Eye (tissue), 1 donor: ENCODE data around the gene FLT3.
A peak's percentile ranks its signal among the peaks of the same experiment; 100 is the strongest.
"Not testable (repeated sequence)": the region's sequence is repeated elsewhere in the genome, so short reads cannot be mapped to it uniquely, and the experiment has no call there.

Experiments
- DNase-seq: peaks from one replicate; pipeline ENCODE4 v3.0.0-alpha.2; 2015

FLT3 gene

GRCh38 chr13:28043224-28043623, 57.2 kb downstream of the FLT3 start:
- no peak for DNase-seq

GRCh38 chr13:28041501-28041900, 58.9 kb downstream of the FLT3 start:
- DNase-seq = peak; percentile 35

- DNase-seq = no peak
These were observed 59.3 kb downstream of the FLT3 start for GRCh38 chr13:28041031-28041461.

- DNase-seq = no peak
These were observed 63.0 kb downstream of the FLT3 start for GRCh38 chr13:28037399-28037798.

GRCh38 chr13:28035146-28035782, 65.1 kb downstream of the FLT3 start:
- no peak for DNase-seq

GRCh38 chr13:28033894-28034655, 66.3 kb downstream of the FLT3 start:
- no peak for DNase-seq

- DNase-seq = not testable (repeated sequence)
These were observed 67.9 kb downstream of the FLT3 start for GRCh38 chr13:28032438-28032837.

- DNase-seq = no peak
These were observed 68.5 kb downstream of the FLT3 start for GRCh38 chr13:28031896-28032288.

GRCh38 chr13:28031220-28031895, 69.0 kb downstream of the FLT3 start:
- no peak for DNase-seq

- no peak for DNase-seq
These were observed 72.6 kb downstream of the FLT3 start for GRCh38 chr13:28027607-28028364.

GRCh38 chr13:28027071-28027470, 73.3 kb downstream of the FLT3 start:
- DNase-seq = no peak

GRCh38 chr13:28026508-28026907, 73.9 kb downstream of the FLT3 start:
- no peak for DNase-seq

GRCh38 chr13:28022848-28023518, 77.4 kb downstream of the FLT3 start:
- peak; percentile 12 for DNase-seq

GRCh38 chr13:28014301-28014700, 86.1 kb downstream of the FLT3 start:
- no peak for DNase-seq

- DNase-seq = no peak
These were observed 86.9 kb downstream of the FLT3 start for GRCh38 chr13:28013482-28013881.

GRCh38 chr13:28012896-28013295, 87.5 kb downstream of the FLT3 start:
- no peak for DNase-seq

- DNase-seq = no peak
These were observed 88.0 kb downstream of the FLT3 start for GRCh38 chr13:28012383-28012782.

- DNase-seq = no peak
These were observed 90.3 kb downstream of the FLT3 start for GRCh38 chr13:28010046-28010445.

GRCh38 chr13:28005016-28005415, 95.4 kb downstream of the FLT3 start:
- DNase-seq = not testable (repeated sequence)

- no peak for DNase-seq
These were observed 97.3 kb downstream of the FLT3 start for GRCh38 chr13:28002886-28003698.

GRCh38 chr13:28001837-28002473, 98.4 kb downstream of the FLT3 start:
- no peak for DNase-seq
